NK-92 (cell line): ENCODE measurements around the gene CTNNA2.

Experiments used
- DNase-seq: peaks from one replicate; lab custom pipeline; 2025; ENCODE audit not compliant: unreplicated experiment; lab: John Stamatoyannopoulos, UW

The CTNNA2 gene

GRCh38 chr2:80454628-80455027 lies 941.8 kb downstream of the CTNNA2 start:
- DNase-seq: no peak

GRCh38 chr2:80459028-80459427 lies 946.2 kb downstream of the CTNNA2 start:
- no peak for DNase-seq

- DNase-seq: no peak
These were observed 948.8 kb downstream of the CTNNA2 start for GRCh38 chr2:80461505-80462197.

- DNase-seq: no peak
These were observed 949.8 kb downstream of the CTNNA2 start for GRCh38 chr2:80462654-80463053.

GRCh38 chr2:80464275-80464674 lies 951.4 kb downstream of the CTNNA2 start:
- DNase-seq: no peak

- DNase-seq: no peak
These were observed 954.5 kb downstream of the CTNNA2 start for GRCh38 chr2:80467262-80467811.

- no peak for DNase-seq
These were observed 956.6 kb downstream of the CTNNA2 start for GRCh38 chr2:80469428-80469827.

- no peak for DNase-seq
These were observed 960.2 kb downstream of the CTNNA2 start for GRCh38 chr2:80473069-80473468.

GRCh38 chr2:80473796-80474195 lies 960.9 kb downstream of the CTNNA2 start:
- DNase-seq: no peak

- no peak for DNase-seq
These were observed 963.1 kb downstream of the CTNNA2 start for GRCh38 chr2:80475970-80476369.

GRCh38 chr2:80476535-80477117 lies 963.8 kb downstream of the CTNNA2 start:
- DNase-seq: no peak

- DNase-seq: no peak
These were observed 969.4 kb downstream of the CTNNA2 start for GRCh38 chr2:80482276-80482675.

- DNase-seq: no peak
These were observed 976.9 kb downstream of the CTNNA2 start for GRCh38 chr2:80489717-80490116.

- no peak for DNase-seq
These were observed 978.1 kb downstream of the CTNNA2 start for GRCh38 chr2:80490964-80491363.

- DNase-seq: no peak
These were observed 983.5 kb downstream of the CTNNA2 start for GRCh38 chr2:80496346-80496745.

- no peak for DNase-seq
These were observed 983.9 kb downstream of the CTNNA2 start for GRCh38 chr2:80496775-80497174.

- DNase-seq: no peak
These were observed 986.2 kb downstream of the CTNNA2 start for GRCh38 chr2:80499095-80499494.

GRCh38 chr2:80501874-80502624 lies 989.2 kb downstream of the CTNNA2 start:
- no peak for DNase-seq

- DNase-seq: no peak
These were observed 993.7 kb downstream of the CTNNA2 start for GRCh38 chr2:80506563-80506962.

GRCh38 chr2:80510716-80511115 lies 997.9 kb downstream of the CTNNA2 start:
- DNase-seq: no peak

- no peak for DNase-seq
These were observed 1003.1 kb downstream of the CTNNA2 start for GRCh38 chr2:80515964-80516363.

GRCh38 chr2:80517316-80517715 lies 1004.5 kb downstream of the CTNNA2 start:
- no peak for DNase-seq
